ENCODE data around the gene CNKSR1. TPM values are rescaled to one million over a fixed set of nuclear protein-coding genes. Genes with fewer than 3 reads are reported as not detected.
A peak's percentile ranks its signal among the peaks of the same experiment; 100 is the strongest.

CNKSR1 gene
- polyA plus RNA-seq, 1 donor (not counting 4 experiments of a cell fraction or from before 2014, with no cell fraction given), result 10.6 TPM

DNA sequence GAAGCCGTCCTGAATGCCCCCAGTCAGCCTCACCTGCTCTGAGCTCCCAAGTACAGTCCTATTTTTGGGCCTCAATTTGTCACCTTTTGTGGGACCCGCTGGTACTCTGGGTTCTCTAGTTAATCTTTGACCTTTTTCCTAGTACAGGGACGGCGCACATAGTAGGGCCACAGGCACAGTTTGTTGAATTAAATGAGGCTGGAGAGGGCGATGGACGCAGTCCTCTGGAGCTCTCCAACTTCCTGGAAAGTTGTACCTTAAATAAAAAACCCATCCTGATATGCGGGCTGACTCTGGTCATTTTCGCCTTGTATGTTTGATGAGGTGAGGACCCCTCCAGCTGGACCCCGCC is 13.6 kb upstream of the CNKSR1 start:
- DNase-seq (ENCODE audit: low read depth, low spot score) (no peak), FAIRE-seq (no peak)
- Histone ChIP-seq H4K20me1 (ENCODE audit: control insufficient read depth, extremely low read depth, insufficient read depth, low read length) (no peaks in the 10 kb centered on the region), H3K36me3 (ENCODE audit: control insufficient read depth in 2 of 2, extremely low read depth in 1 of 2, insufficient read depth in 2 of 2, low read length in 2 of 2) (no peaks in the 10 kb centered on the region), H3K4me3 (ENCODE audit: control insufficient read depth in 2 of 3, extremely low read depth in 1 of 3, insufficient read depth in 2 of 3, low read depth in 1 of 3, low read length in 3 of 3) (peak overlapping the region in 2 of 3 experiments; percentile 48 to 52), H3K27ac (ENCODE audit: control insufficient read depth, insufficient read depth, low read length) (no peak overlapping the region), H2AFZ (ENCODE audit: control insufficient read depth, low read length) (no peak overlapping the region), H3K79me2 (ENCODE audit: control insufficient read depth, insufficient read depth, low read length) (no peaks in the 10 kb centered on the region), H3K9me1 (ENCODE audit: control insufficient read depth, extremely low read depth, insufficient read depth, low read length) (no peaks in the 10 kb centered on the region), H3K9me3 (ENCODE audit: control insufficient read depth, low read depth, low read length) (no peaks in the 10 kb centered on the region), H3K27me3 (ENCODE audit: control insufficient read depth, extremely low read depth, insufficient read depth, low read length) (peaks cover 13% of the 10 kb centered on the region), H3K9ac (ENCODE audit: control insufficient read depth, extremely low read depth, insufficient read depth, low read length) (peak overlapping the region; percentile 37), H3K4me1 (ENCODE audit: control insufficient read depth, extremely low read depth, insufficient read depth, low read length) (peaks cover 11% of the 10 kb centered on the region), H3K4me2 (ENCODE audit: control insufficient read depth, extremely low read depth, insufficient read depth, low read depth, low read length) (peak overlapping the region; percentile 70)
- dilution Hi-C loops (cut with MboI; ENCODE audit: extremely low pct_ligation_motif_present, low sequenced_read_pairs), result no loop called here
- TF ChIP-seq EZH2 (IDR thresholded peaks at IDR 0.05; ENCODE audit: low read length), result no peak
- TF ChIP-seq, protein P1, sequence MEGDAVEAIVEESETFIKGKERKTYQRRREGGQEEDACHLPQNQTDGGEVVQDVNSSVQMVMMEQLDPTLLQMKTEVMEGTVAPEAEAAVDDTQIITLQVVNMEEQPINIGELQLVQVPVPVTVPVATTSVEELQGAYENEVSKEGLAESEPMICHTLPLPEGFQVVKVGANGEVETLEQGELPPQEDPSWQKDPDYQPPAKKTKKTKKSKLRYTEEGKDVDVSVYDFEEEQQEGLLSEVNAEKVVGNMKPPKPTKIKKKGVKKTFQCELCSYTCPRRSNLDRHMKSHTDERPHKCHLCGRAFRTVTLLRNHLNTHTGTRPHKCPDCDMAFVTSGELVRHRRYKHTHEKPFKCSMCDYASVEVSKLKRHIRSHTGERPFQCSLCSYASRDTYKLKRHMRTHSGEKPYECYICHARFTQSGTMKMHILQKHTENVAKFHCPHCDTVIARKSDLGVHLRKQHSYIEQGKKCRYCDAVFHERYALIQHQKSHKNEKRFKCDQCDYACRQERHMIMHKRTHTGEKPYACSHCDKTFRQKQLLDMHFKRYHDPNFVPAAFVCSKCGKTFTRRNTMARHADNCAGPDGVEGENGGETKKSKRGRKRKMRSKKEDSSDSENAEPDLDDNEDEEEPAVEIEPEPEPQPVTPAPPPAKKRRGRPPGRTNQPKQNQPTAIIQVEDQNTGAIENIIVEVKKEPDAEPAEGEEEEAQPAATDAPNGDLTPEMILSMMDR (optimal IDR thresholded peaks at IDR 0.05 in 1 of 3, IDR thresholded peaks at IDR 0.05 in 1 of 3, conservative IDR thresholded peaks at IDR 0.05 in 1 of 3; ENCODE audit: extremely low read depth in 1 of 3, insufficient read depth in 2 of 3, low read length in 3 of 3), result no peak

DNA sequence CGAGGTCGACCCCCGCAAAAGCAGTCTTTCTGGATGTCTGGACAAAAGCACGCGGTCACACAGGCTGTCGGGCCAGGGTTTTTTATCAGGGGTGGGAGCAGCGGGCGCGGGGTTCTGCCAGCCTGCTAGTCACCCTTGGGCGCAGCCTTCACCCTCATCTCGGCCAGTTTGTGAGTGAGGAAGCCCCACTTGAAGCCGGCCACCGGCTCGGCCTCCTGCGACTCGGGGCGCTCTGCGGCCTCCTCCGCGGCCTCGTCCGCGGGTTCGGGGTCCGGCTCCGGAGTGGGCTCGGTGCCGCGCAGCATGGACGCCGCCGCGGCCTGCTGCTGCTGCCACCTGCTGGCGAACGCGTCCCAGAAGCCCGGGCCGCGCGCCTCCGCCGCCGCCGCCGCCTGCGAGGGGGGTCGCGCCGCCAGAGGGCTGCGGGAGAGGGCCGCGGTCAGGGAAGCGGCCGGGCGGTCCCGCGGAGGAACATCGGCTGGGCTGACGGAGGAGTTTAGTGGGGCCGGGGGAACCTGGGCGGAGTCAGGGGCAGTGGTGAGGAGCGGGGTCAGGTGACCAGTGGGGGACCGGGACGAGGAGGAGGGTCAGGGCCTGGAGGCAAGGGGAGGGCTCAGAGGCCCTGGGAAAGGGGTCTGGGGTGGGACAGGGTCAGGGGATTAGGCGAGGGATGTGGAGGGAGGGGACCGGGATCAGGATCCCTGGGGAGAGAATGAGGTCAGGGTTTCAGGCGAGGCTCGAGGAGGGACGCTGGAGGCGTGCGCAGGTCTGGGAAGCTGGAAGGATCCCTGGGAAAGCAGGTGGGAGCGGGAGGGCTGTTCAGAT is 13.0 kb upstream of the CNKSR1 start:
- peaks cover 7% of the 10 kb centered on the region for H3K4me1 ChIP-seq (ENCODE audit: control insufficient read depth, extremely low read depth, insufficient read depth, low read length)
- H3K36me3 ChIP-seq (ENCODE audit: control insufficient read depth in 2 of 2, extremely low read depth in 1 of 2, insufficient read depth in 2 of 2, low read length in 2 of 2), result no peaks in the 10 kb centered on the region
- peak overlapping the region; percentile 37 for H3K9ac ChIP-seq (ENCODE audit: control insufficient read depth, extremely low read depth, insufficient read depth, low read length)
- H3K79me2 ChIP-seq (ENCODE audit: control insufficient read depth, insufficient read depth, low read length), result no peaks in the 10 kb centered on the region
- TF ChIP-seq EZH2 (IDR thresholded peaks at IDR 0.05; ENCODE audit: low read length), result no peak
- TF ChIP-seq, protein P1 (optimal IDR thresholded peaks at IDR 0.05 in 1 of 3, IDR thresholded peaks at IDR 0.05 in 1 of 3, conservative IDR thresholded peaks at IDR 0.05 in 1 of 3; ENCODE audit: extremely low read depth in 1 of 3, insufficient read depth in 2 of 3, low read length in 3 of 3), result peak in 2 of 3 experiments; percentile 44 to 79
- H2AFZ ChIP-seq (ENCODE audit: control insufficient read depth, low read length), result peak overlapping the region; percentile 53
- H3K9me3 ChIP-seq (ENCODE audit: control insufficient read depth, low read depth, low read length), result no peaks in the 10 kb centered on the region
- H3K4me2 ChIP-seq (ENCODE audit: control insufficient read depth, extremely low read depth, insufficient read depth, low read depth, low read length), result peak overlapping the region; percentile 70
- dilution Hi-C loops (cut with MboI; ENCODE audit: extremely low pct_ligation_motif_present, low sequenced_read_pairs), result no loop called here
- H3K27ac ChIP-seq (ENCODE audit: control insufficient read depth, insufficient read depth, low read length), result no peak overlapping the region
- H3K9me1 ChIP-seq (ENCODE audit: control insufficient read depth, extremely low read depth, insufficient read depth, low read length), result no peaks in the 10 kb centered on the region
- FAIRE-seq (no peak), DNase-seq (ENCODE audit: low read depth, low spot score) (no peak)
- H3K27me3 ChIP-seq (ENCODE audit: control insufficient read depth, extremely low read depth, insufficient read depth, low read length), result peaks cover 13% of the 10 kb centered on the region
- H3K4me3 ChIP-seq (ENCODE audit: control insufficient read depth in 2 of 3, extremely low read depth in 1 of 3, insufficient read depth in 2 of 3, low read depth in 1 of 3, low read length in 3 of 3), result peak overlapping the region; percentile 35 to 52 (median 48)
- no peaks in the 10 kb centered on the region for H4K20me1 ChIP-seq (ENCODE audit: control insufficient read depth, extremely low read depth, insufficient read depth, low read length)

Data from keratinocyte (primary cell).